ENCODE measurements around the gene ELF2. TPM values are rescaled to one million over a fixed set of nuclear protein-coding genes. Genes with fewer than 3 reads are reported as not detected.

ELF2 gene
- total and polyA plus RNA-seq, 2 of the 8 experiments (the other 6 are each of a cell fraction or from before 2014, with no cell fraction given), result 21.1 to 44.3 TPM

GRCh38 chr4:139154134-139154421 is 22.9 kb downstream of the ELF2 start:
- Histone ChIP-seq H3K27me3 (replicated peaks in 1 of 4; ENCODE audit: control insufficient read depth in 3 of 4, extremely low read depth in 1 of 4, insufficient read depth in 3 of 4, low read length in 3 of 4) (no peaks in the 10 kb centered on the region), H3K36me3 (ENCODE audit: control insufficient read depth in 2 of 4, insufficient read depth in 4 of 4, low read length in 3 of 4) (no peaks in the 10 kb centered on the region), H3K4me3 (ENCODE audit: extremely low read depth in 1 of 4, insufficient read depth in 2 of 4, low read depth in 3 of 4, low read length in 4 of 4) (peak overlapping the region in 1 of 4 experiments; percentile 21; a peak in 1 of 8 replicates), H3K4me2 (ENCODE audit: insufficient read depth in 1 of 2, low read depth in 2 of 2, low read length in 2 of 2) (peak overlapping the region; percentile 45 to 50; a peak in 3 of 4 replicates), H4K91ac (replicated peaks; ENCODE audit: insufficient read length, low read length) (no peak overlapping the region), H3K23me2 (ENCODE audit: low read depth, low read length) (peaks cover 2% of the 10 kb centered on the region), H3K27ac (ENCODE audit: low read depth, low read length) (peak overlapping the region; percentile 78; the same call in 1 of the 2 replicates), H2AK5ac (ENCODE audit: low read depth, low read length) (no peak overlapping the region), H2BK120ac (replicated peaks; ENCODE audit: low read depth, low read length) (peak overlapping the region; percentile 96), H2BK5ac (ENCODE audit: low read depth, low read length) (peak overlapping the region; percentile 19; the same call in 1 of the 2 replicates), H4K5ac (ENCODE audit: insufficient read length, low read depth, low read length) (peak overlapping the region; percentile 95), H3K23ac (ENCODE audit: insufficient read length) (no peak overlapping the region), H2BK15ac (ENCODE audit: low read length) (no peak overlapping the region), H3K9me3 (ENCODE audit: insufficient read depth in 2 of 2, low read depth in 1 of 2, low read length in 1 of 2) (no peaks in the 10 kb centered on the region), H2BK12ac (ENCODE audit: low read depth, low read length) (peak overlapping the region; percentile 40; the same call in 1 of the 2 replicates), H3K9ac (replicated peaks in 1 of 4; ENCODE audit: extremely low read depth in 1 of 4, low read depth in 3 of 4, low read length in 3 of 4) (peak overlapping the region in 1 of 4 experiments; percentile 33; a peak in 2 of 7 replicates), H3K56ac (replicated peaks; ENCODE audit: insufficient read length, low read depth, low read length) (no peak overlapping the region), H2BK20ac (ENCODE audit: low read length) (no peak overlapping the region), H3K79me1 (ENCODE audit: low read depth, low read length) (no peaks in the 10 kb centered on the region), H3K79me2 (ENCODE audit: control insufficient read depth in 1 of 2, insufficient read depth in 2 of 2, low read length in 2 of 2) (peaks cover 0 to 66% of the 10 kb centered on the region in 2 experiments; a peak in 3 of 4 replicates), H3K4me1 (replicated peaks in 1 of 4; ENCODE audit: control insufficient read depth in 3 of 4, insufficient read depth in 4 of 4, low read length in 3 of 4) (peaks cover 10 to 23% (median 22%) of the 10 kb centered on the region in 4 experiments), H3K4ac (replicated peaks; ENCODE audit: insufficient read length, low read depth, low read length) (peak overlapping the region; percentile 99), H4K8ac (ENCODE audit: extremely low read depth, insufficient read depth, low read length) (no peak overlapping the region), H3K14ac (ENCODE audit: insufficient read length) (no peak overlapping the region), H4K20me1 (replicated peaks in 1 of 2; ENCODE audit: control insufficient read depth in 1 of 2, insufficient read depth in 2 of 2, low read length in 2 of 2) (no peaks in the 10 kb centered on the region), H3K18ac (ENCODE audit: extremely low read depth, low read length) (no peak overlapping the region; the same call in 1 of the 2 replicates), H2AFZ (ENCODE audit: low read length) (no peak overlapping the region)
- no peak for FAIRE-seq
- ChIA-PET POLR2A (ENCODE audit: partially characterized antibody) (interaction anchor here (0.9 to 3.8 kb wide), 10 partner anchors 9 to 147 kb away, joined by 3 to 44 read pairs (median 6); partner anchors contain the start of genes ELF2, NAA15 and NDUFC1), CTCF (ENCODE audit: partially characterized antibody) (interaction anchor here (0.6 to 2.2 kb wide), 13 partner anchors 9 to 540 kb away, joined by 3 to 15 read pairs (median 4); no protein-coding TSS in a partner anchor)
- no peak for DNase-seq (ENCODE audit: low read depth in 1 of 2, low spot score in 2 of 2)
- 41% methylated on average over 2 of the region's 2 CpGs; no CpG with 5 or more reads in 1 of the 2 experiments for WGBS, 2 experiments (ENCODE audit: extremely low coverage in 1 of 2, insufficient coverage in 1 of 2, insufficient read length in 1 of 2, insufficient replicate concordance in 2 of 2, low coverage in 1 of 2, low lambda C conversion rate in 2 of 2, missing lambda C conversion rate in 1 of 2)
- no peak for TF ChIP-seq SAP30 (IDR thresholded peaks at IDR 0.05; ENCODE audit: insufficient read depth, insufficient replicate concordance, low read length)
- no peak for TF ChIP-seq KDM5A (IDR thresholded peaks at IDR 0.05; ENCODE audit: low read length)
- TF ChIP-seq, protein P1, sequence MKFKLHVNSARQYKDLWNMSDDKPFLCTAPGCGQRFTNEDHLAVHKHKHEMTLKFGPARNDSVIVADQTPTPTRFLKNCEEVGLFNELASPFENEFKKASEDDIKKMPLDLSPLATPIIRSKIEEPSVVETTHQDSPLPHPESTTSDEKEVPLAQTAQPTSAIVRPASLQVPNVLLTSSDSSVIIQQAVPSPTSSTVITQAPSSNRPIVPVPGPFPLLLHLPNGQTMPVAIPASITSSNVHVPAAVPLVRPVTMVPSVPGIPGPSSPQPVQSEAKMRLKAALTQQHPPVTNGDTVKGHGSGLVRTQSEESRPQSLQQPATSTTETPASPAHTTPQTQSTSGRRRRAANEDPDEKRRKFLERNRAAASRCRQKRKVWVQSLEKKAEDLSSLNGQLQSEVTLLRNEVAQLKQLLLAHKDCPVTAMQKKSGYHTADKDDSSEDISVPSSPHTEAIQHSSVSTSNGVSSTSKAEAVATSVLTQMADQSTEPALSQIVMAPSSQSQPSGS (IDR thresholded peaks at IDR 0.05; ENCODE audit: low read length), result no peak
- no peak for TF ChIP-seq GTF2F1 (IDR thresholded peaks at IDR 0.05; ENCODE audit: borderline replicate concordance, low read depth, low read length)
- TF ChIP-seq EGR1 (IDR thresholded peaks at IDR 0.05; ENCODE audit: borderline replicate concordance, low read depth, low read length), result no peak
- TF ChIP-seq JUN (IDR thresholded peaks at IDR 0.05; ENCODE audit: low read depth, low read length), result no peak
- no peak for TF ChIP-seq SP4 (IDR thresholded peaks at IDR 0.05; ENCODE audit: low read length)
- no peak for TF ChIP-seq CEBPB (IDR thresholded peaks at IDR 0.05; ENCODE audit: low read depth, low read length)
- no peak for TF ChIP-seq NANOG (IDR thresholded peaks at IDR 0.05; ENCODE audit: insufficient read depth, low read depth, low read length, poor library complexity, severe bottlenecking)
- no peak for TF ChIP-seq CHD2 (IDR thresholded peaks at IDR 0.05; ENCODE audit: low read length)
- no peak for TF ChIP-seq ASH2L (IDR thresholded peaks at IDR 0.05; ENCODE audit: low read length)
- TF ChIP-seq, protein P2, sequence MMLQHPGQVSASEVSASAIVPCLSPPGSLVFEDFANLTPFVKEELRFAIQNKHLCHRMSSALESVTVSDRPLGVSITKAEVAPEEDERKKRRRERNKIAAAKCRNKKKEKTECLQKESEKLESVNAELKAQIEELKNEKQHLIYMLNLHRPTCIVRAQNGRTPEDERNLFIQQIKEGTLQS (IDR thresholded peaks at IDR 0.05; ENCODE audit: insufficient read depth, low read depth, low read length), result no peak
